H9 (cell line): ENCODE measurements around the gene OXSR1. TPM values are rescaled to one million over a fixed set of nuclear protein-coding genes. Genes with fewer than 3 reads are reported as not detected.

Source experiments
- DNase-seq: peaks from one replicate; pipeline ENCODE4 v3.0.0-alpha.2; 2017
- H2AFZ ChIP-seq: one replicate; pipeline ENCODE4 v1.6.1; 2013; ENCODE audit warnings: mild to moderate bottlenecking, low read length, control low read depth, moderate library complexity
- H2AK5ac ChIP-seq: 2 replicates; pipeline ENCODE4 v1.6.1; 2013; ENCODE audit warnings: low read length, control low read depth, mixed read lengths; ENCODE audit not compliant: insufficient read length
- H2BK120ac ChIP-seq: one replicate; pipeline ENCODE4 v1.6.1; 2013; ENCODE audit warnings: low read depth, mild to moderate bottlenecking, low read length, control low read depth, inconsistent platforms; ENCODE audit not compliant: poor library complexity, severe bottlenecking
- H2BK12ac ChIP-seq: 2 replicates; pipeline ENCODE4 v1.6.1; 2013; ENCODE audit warnings: low read length, control low read depth, mixed read lengths, low read depth; ENCODE audit not compliant: insufficient read length
- H2BK15ac ChIP-seq: 2 replicates; pipeline ENCODE4 v1.6.1; 2013; ENCODE audit warnings: low read depth, low read length, control low read depth
- H2BK20ac ChIP-seq: one replicate; pipeline ENCODE4 v1.6.1; 2013; ENCODE audit warnings: low read depth, mild to moderate bottlenecking, low read length, control low read depth, inconsistent platforms; ENCODE audit not compliant: poor library complexity, severe bottlenecking
- H2BK5ac ChIP-seq: 2 replicates; pipeline ENCODE4 v1.6.1; 2013; ENCODE audit warnings: low read length, control low read depth, mixed read lengths; ENCODE audit not compliant: insufficient read length
- H3K14ac ChIP-seq: 2 replicates; pipeline ENCODE4 v1.6.1; 2013; ENCODE audit warnings: low read length, control low read depth; ENCODE audit not compliant: insufficient read depth
- H3K18ac ChIP-seq: 2 replicates; pipeline ENCODE4 v1.6.1; 2013; ENCODE audit warnings: low read depth, mild to moderate bottlenecking, mixed read lengths, low read length, control low read depth; ENCODE audit not compliant: insufficient read length
- H3K23ac ChIP-seq: 2 replicates; pipeline ENCODE4 v1.6.1; 2013; ENCODE audit warnings: low read length, control low read depth, mixed read lengths, low read depth; ENCODE audit not compliant: insufficient read length
- H3K23me2 ChIP-seq: 2 replicates; pipeline ENCODE4 v1.6.1; 2013; ENCODE audit warnings: low read depth, mild to moderate bottlenecking, mixed read lengths, low read length, control low read depth; ENCODE audit not compliant: insufficient read length, poor library complexity, severe bottlenecking
- H3K27ac ChIP-seq: 2 replicates; pipeline ENCODE4 v1.5.1; 2013; ENCODE audit warnings: low read length, control low read depth, mixed read lengths, low read depth; ENCODE audit not compliant: insufficient read length
- H3K27me3 ChIP-seq: 2 replicates; pipeline ENCODE4 v1.6.1; 2013; ENCODE audit warnings: low read length, control low read depth, inconsistent platforms; ENCODE audit not compliant: insufficient read depth
- H3K4ac ChIP-seq: 2 replicates; pipeline ENCODE4 v1.6.1; 2013; ENCODE audit warnings: low read depth, mild to moderate bottlenecking, control low read depth, inconsistent platforms, low read length, moderate library complexity
- H3K4me1 ChIP-seq: 2 replicates; pipeline ENCODE4 v1.6.1; 2013; ENCODE audit warnings: low read length, control low read depth, inconsistent platforms; ENCODE audit not compliant: insufficient read depth
- H3K4me2 ChIP-seq: 2 replicates; pipeline ENCODE4 v1.6.1; 2013; ENCODE audit warnings: low read length, control low read depth, mixed read lengths; ENCODE audit not compliant: insufficient read length, insufficient read depth
- H3K56ac ChIP-seq: 2 replicates; pipeline ENCODE4 v1.6.1; 2013; ENCODE audit warnings: low read depth, mild to moderate bottlenecking, mixed read lengths, low read length, control low read depth; ENCODE audit not compliant: insufficient read length
- H3K79me1 ChIP-seq: 2 replicates; pipeline ENCODE4 v1.6.1; 2013; ENCODE audit warnings: low read depth, mild to moderate bottlenecking, moderate library complexity, low read length, control low read depth, inconsistent platforms; ENCODE audit not compliant: insufficient read depth, poor library complexity, severe bottlenecking
- H3K79me2 ChIP-seq: 2 replicates; pipeline ENCODE4 v1.6.1; 2013; ENCODE audit warnings: low read length, control low read depth, inconsistent platforms; ENCODE audit not compliant: insufficient read depth
- H3K9ac ChIP-seq: 2 replicates; pipeline ENCODE4 v1.6.1; 2013; ENCODE audit warnings: low read length, control low read depth, mixed read lengths; ENCODE audit not compliant: insufficient read length; ENCODE audit errors: extremely low read depth
- H3K9me3 ChIP-seq: one replicate; pipeline ENCODE4 v1.6.1; 2013; ENCODE audit warnings: low read depth, low read length, inconsistent platforms; ENCODE audit not compliant: control insufficient read depth
- H3T11ph ChIP-seq: one replicate; pipeline ENCODE4 v1.6.1; 2013; ENCODE audit warnings: mild to moderate bottlenecking, low read length, control low read depth, inconsistent platforms
- H4K20me1 ChIP-seq: one replicate; pipeline ENCODE4 v1.6.1; 2013; ENCODE audit not compliant: control insufficient read depth, insufficient read length, insufficient read depth
- H4K5ac ChIP-seq: 2 replicates; pipeline ENCODE4 v1.6.1; 2013; ENCODE audit warnings: low read depth, mild to moderate bottlenecking, mixed read lengths, low read length, control low read depth; ENCODE audit not compliant: insufficient read length
- H4K8ac ChIP-seq: replicated peaks from 2 replicates; pipeline ENCODE4 v1.6.1; 2013; ENCODE audit warnings: low read length, control low read depth, mixed read lengths, low read depth; ENCODE audit not compliant: insufficient read length
- H4K91ac ChIP-seq: 2 replicates; pipeline ENCODE4 v1.6.1; 2013; ENCODE audit warnings: low read depth, mild to moderate bottlenecking, moderate library complexity, mixed read lengths, low read length, control low read depth; ENCODE audit not compliant: insufficient read length
- H3K27ac Mint-ChIP-seq, 3 experiments: 2 replicates in 2 of 3; 3 replicates in 1 of 3; pipeline ENCODE4 v1.8.0; 2020 to 2021; ENCODE audit warnings: mixed read lengths in 3 of 3, mild to moderate bottlenecking in 1 of 3, moderate library complexity in 1 of 3
- H3K27me3 Mint-ChIP-seq: 2 replicates; pipeline ENCODE4 v1.8.0; 2021; ENCODE audit warnings: low read depth, mild to moderate bottlenecking, moderate library complexity, mixed read lengths
- H3K36me3 Mint-ChIP-seq, 3 experiments: 2 replicates in 2 of 3; 3 replicates in 1 of 3; pipeline ENCODE4 v1.8.0; 2020 to 2021; ENCODE audit warnings: low read depth in 3 of 3, mixed read lengths in 3 of 3; ENCODE audit not compliant: insufficient read depth in 1 of 3
- H3K4me1 Mint-ChIP-seq, 2 experiments: 2 replicates each; pipeline ENCODE4 v1.8.0; 2020; ENCODE audit warnings: mixed read lengths in 2 of 2
- H3K4me3 Mint-ChIP-seq, 2 experiments: 2 replicates in 1 of 2; 3 replicates in 1 of 2; pipeline ENCODE4 v1.8.0; 2020 to 2021; ENCODE audit warnings: mild to moderate bottlenecking in 2 of 2, mixed read lengths in 2 of 2, moderate library complexity in 1 of 2
- H3K9me3 Mint-ChIP-seq, 2 experiments: 2 replicates in 1 of 2; 3 replicates in 1 of 2; pipeline ENCODE4 v1.8.0; 2020; ENCODE audit warnings: mild to moderate bottlenecking in 2 of 2, mixed read lengths in 2 of 2, moderate library complexity in 1 of 2
- CTCF ChIP-seq: fragments of 200-600 bp; sonication (generic); conservative IDR thresholded peaks from 3 replicates; pipeline ENCODE4 v1.8.0; 2021; ENCODE audit warnings: antibody characterized with exemption, mild to moderate bottlenecking
- WGBS: extraction: QIAGEN DNeasy Blood & Tissue Kit; methylation state at CpG from one replicate; pipeline ENCODE4 v1.1.7; 2013; ENCODE audit warnings: missing lambda C conversion rate, low lambda C conversion rate, mixed read lengths; ENCODE audit not compliant: insufficient read length; ENCODE audit errors: extremely low coverage; 5-methylcytosine and 5-hydroxymethylcytosine counted together
- total RNA-seq: library from RNA; stranded (reverse); gene quantifications from 2 replicates; pipeline ENCODE4 v1.2.1, GENCODE V29; 2021

Gene OXSR1
- total RNA-seq, 1 experiment from 2014 or later: 54.1 TPM

- Histone ChIP-seq H3K18ac (no peak overlapping the region), H4K91ac (no peak overlapping the region), H4K8ac (no peak overlapping the region), H3K79me1 (no peaks in the 10 kb centered on the region), H3K56ac (no peak overlapping the region), H3K4ac (no peak overlapping the region), H3K14ac (no peak overlapping the region; the same call in 1 of the 2 replicates), H3T11ph (no peak overlapping the region), H2BK5ac (no peak overlapping the region), H3K79me2 (no peaks in the 10 kb centered on the region), H2BK120ac (no peak overlapping the region), H3K27ac (no peak overlapping the region), H2BK12ac (no peak overlapping the region), H3K4me2 (no peak overlapping the region), H2BK15ac (no peak overlapping the region), H3K23me2 (peaks cover 18% of the 10 kb centered on the region), H2AFZ (no peak overlapping the region), H3K9ac (no peak overlapping the region), H3K23ac (no peak overlapping the region), H4K20me1 (no peaks in the 10 kb centered on the region), H2AK5ac (no peak overlapping the region), H3K9me3 (no peaks in the 10 kb centered on the region), H4K5ac (no peak overlapping the region), H2BK20ac (no peak overlapping the region), H3K27me3 (no peaks in the 10 kb centered on the region), H3K4me1 (peaks cover 8% of the 10 kb centered on the region; the same call in 1 of the 2 replicates)
- H3K27me3 Mint-ChIP-seq: peaks cover 2% of the 10 kb centered on the region
- DNase-seq: no peak
- TF ChIP-seq CTCF: 0 out of 3 replicates have a peak, but pooled peaks have one; percentile 11
- H3K9me3 Mint-ChIP-seq: no peaks in the 10 kb centered on the region; a peak in 1 of 5 replicates
- H3K4me1 Mint-ChIP-seq: peaks cover 32 to 35% of the 10 kb centered on the region in 2 experiments
- no peak overlapping the region for H3K27ac Mint-ChIP-seq
- no CpG with 5 or more reads among the region's 13 CpGs for WGBS
- peak overlapping the region in 1 of 2 experiments; percentile 91; a peak in 3 of 5 replicates for H3K4me3 Mint-ChIP-seq
- peaks cover 17 to 29% (median 19%) of the 10 kb centered on the region in 3 experiments for H3K36me3 Mint-ChIP-seq
Measured at GRCh38 chr3:38140326-38141172, 24.8 kb upstream of the OXSR1 start.
